BE2C (cell line): Measurements from ENCODE around the gene NME3.

Experiments used
- DNase-seq: peaks from one replicate; pipeline ENCODE4 v3.0.0-alpha.2; 2020
- H3K27me3 ChIP-seq: fragments of 250-450 bp; sonication (Bioruptor Pico); 2 replicates; pipeline ENCODE4 v1.5.1; 2020; ENCODE audit warnings: mild to moderate bottlenecking
- H3K36me3 ChIP-seq: fragments of 250-450 bp; sonication (Bioruptor Pico); 2 replicates; pipeline ENCODE4 v1.5.1; 2020; ENCODE audit warnings: mild to moderate bottlenecking
- H3K4me1 ChIP-seq: fragments of 250-450 bp; sonication (Bioruptor Pico); 2 replicates; pipeline ENCODE4 v1.5.1; 2020
- H3K4me3 ChIP-seq: 2 replicates; pipeline ENCODE4 v1.5.1; 2011; ENCODE audit warnings: low read depth, low read length
- H3K9me3 ChIP-seq: fragments of 250-450 bp; sonication (Bioruptor Pico); 2 replicates; pipeline ENCODE4 v1.5.1; 2020
- CTCF ChIP-seq: IDR thresholded peaks from 2 replicates; pipeline ENCODE4 v1.5.1; 2012; ENCODE audit warnings: mild to moderate bottlenecking, low read depth, low read length

The NME3 gene

GRCh38 chr16:1772362-1772907, 1.1 kb upstream of the NME3 start, which contains the start of gene EME2:
TSS of gene EME2 (plus strand) at chr16:1772810. CDS start at chr16:1773228, 418 bp downstream.
- Histone ChIP-seq H3K4me3 (peak within 1 kb of the TSS; percentile 92), H3K36me3 (peaks cover 44% of the 10 kb centered on the region), H3K9me3 (no peaks in the 10 kb centered on the region), H3K27me3 (no peaks in the 10 kb centered on the region), H3K4me1 (peaks cover 4% of the 10 kb centered on the region)
- TF ChIP-seq CTCF = no peak
- DNase-seq = no peak

GRCh38 chr16:1771864-1772361, 570 bp upstream of the NME3 start:
- no peaks in the 10 kb centered on the region for H3K9me3 ChIP-seq
- peak overlapping the region; percentile 92 for H3K4me3 ChIP-seq
- no peak for TF ChIP-seq CTCF
- DNase-seq = no peak
- peaks cover 46% of the 10 kb centered on the region for H3K36me3 ChIP-seq
- H3K4me1 ChIP-seq = peaks cover 4% of the 10 kb centered on the region
- no peaks in the 10 kb centered on the region for H3K27me3 ChIP-seq

GRCh38 chr16:1770328-1771187, 785 bp downstream of the NME3 start:
- Histone ChIP-seq H3K36me3 (peaks cover 53% of the 10 kb centered on the region), H3K27me3 (no peaks in the 10 kb centered on the region), H3K4me1 (peaks cover 4% of the 10 kb centered on the region), H3K9me3 (no peaks in the 10 kb centered on the region), H3K4me3 (peak overlapping the region; percentile 92)
- no peak for TF ChIP-seq CTCF
- DNase-seq = peak; percentile 84

GRCh38 chr16:1769402-1770300, 1.7 kb downstream of the NME3 start:
- Histone ChIP-seq H3K4me3 (peak overlapping the region; percentile 92), H3K9me3 (no peaks in the 10 kb centered on the region), H3K4me1 (peaks cover 4% of the 10 kb centered on the region), H3K36me3 (peaks cover 60% of the 10 kb centered on the region), H3K27me3 (no peaks in the 10 kb centered on the region)
- no peak for TF ChIP-seq CTCF
- no peak for DNase-seq

GRCh38 chr16:1768767-1769401, 2.5 kb downstream of the NME3 start:
- peaks cover 4% of the 10 kb centered on the region for H3K4me1 ChIP-seq
- no peaks in the 10 kb centered on the region for H3K9me3 ChIP-seq
- H3K4me3 ChIP-seq = no peak overlapping the region
- no peak for DNase-seq
- H3K36me3 ChIP-seq = peaks cover 67% of the 10 kb centered on the region
- TF ChIP-seq CTCF = no peak
- no peaks in the 10 kb centered on the region for H3K27me3 ChIP-seq
